ENCODE data around the gene RFTN2. TPM values are rescaled to one million over a fixed set of nuclear protein-coding genes. Genes with fewer than 3 reads are reported as not detected.
"Not testable (repeated sequence)": the region's sequence is repeated elsewhere in the genome, so short reads cannot be mapped to it uniquely, and the experiment has no call there.

RFTN2 gene
- total and polyA plus RNA-seq, 4 donors = 8.0 to 22.2 (median 13.2) TPM

DNA sequence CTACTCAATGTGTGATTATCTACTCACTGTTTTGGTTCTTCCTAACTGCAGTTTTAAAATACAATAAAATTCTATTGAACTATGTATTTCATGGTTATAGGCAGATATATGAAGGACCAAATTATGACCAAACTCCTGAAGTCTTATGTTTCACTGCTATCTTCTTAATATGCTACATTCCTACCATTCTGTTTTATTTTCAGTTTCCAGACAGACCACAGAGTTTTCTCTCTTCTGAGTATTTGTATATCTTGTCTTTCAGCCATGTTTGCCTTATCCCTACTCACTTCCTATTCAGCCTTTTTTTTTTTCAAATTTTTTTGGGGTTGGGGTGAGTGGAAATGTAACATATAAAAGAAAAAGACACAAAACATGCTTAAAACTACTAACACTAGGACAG is 6.3 kb downstream of the RFTN2 start:
- no peak for ATAC-seq (ENCODE audit: low FRiP score)
- no peak for DNase-seq
- H3K36me3 ChIP-seq (ENCODE audit: control insufficient read depth in 1 of 2, insufficient read depth in 2 of 2, low read length in 1 of 2) = peaks cover 2 to 3% of the 10 kb centered on the region in 2 donors
- no peak overlapping the region for H3K4me3 ChIP-seq (ENCODE audit: low read length in 2 of 2)
- peaks cover 13% of the 10 kb centered on the region for H3K9me3 ChIP-seq (ENCODE audit: control insufficient read depth, low read length)
- peaks cover 0 to 2% of the 10 kb centered on the region in 2 donors for H3K4me1 ChIP-seq (ENCODE audit: control insufficient read depth in 1 of 2, insufficient read depth in 2 of 2, low read length in 2 of 2)
- intact Hi-C loops (cut with DNase I) = no loop called here
- no peak overlapping the region for H3K27ac ChIP-seq (ENCODE audit: low read depth in 1 of 2, low read length in 2 of 2)
- no peaks in the 10 kb centered on the region for H3K27me3 ChIP-seq (ENCODE audit: control insufficient read depth in 1 of 2, insufficient read depth in 2 of 2, low read length in 1 of 2)

DNA sequence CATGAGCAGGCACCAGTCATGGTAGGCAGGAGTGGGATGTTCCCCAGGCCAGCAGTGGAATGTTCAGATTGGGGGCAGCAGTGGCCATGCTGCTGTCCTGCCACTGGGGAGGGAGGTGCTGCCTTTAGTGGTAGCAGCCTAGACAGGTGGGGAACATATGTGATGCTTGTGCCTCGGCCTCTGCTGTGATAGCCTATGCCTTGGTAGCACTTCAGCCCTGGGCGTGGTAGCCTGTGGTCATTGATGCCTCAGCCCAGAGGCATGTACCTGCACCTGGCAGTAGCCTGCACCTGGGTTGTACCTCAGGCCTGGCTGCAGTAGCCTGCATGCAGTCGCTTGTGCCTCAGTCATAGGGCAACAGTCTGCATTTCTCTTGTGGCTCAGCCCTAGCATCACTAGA is 7.1 kb downstream of the RFTN2 start:
- H3K4me3 ChIP-seq (ENCODE audit: low read length in 2 of 2) = no peak overlapping the region
- DNase-seq (no peak), ATAC-seq (ENCODE audit: low FRiP score) (peak; percentile 29)
- 96 to 100% methylated on average over 3 of the region's 3 CpGs for WGBS, 2 donors
- H3K27me3 ChIP-seq (ENCODE audit: control insufficient read depth in 1 of 2, insufficient read depth in 2 of 2, low read length in 1 of 2) = no peaks in the 10 kb centered on the region
- intact Hi-C loops (cut with DNase I) = no loop called here
- H3K36me3 ChIP-seq (ENCODE audit: control insufficient read depth in 1 of 2, insufficient read depth in 2 of 2, low read length in 1 of 2) = peaks cover 2 to 3% of the 10 kb centered on the region in 2 donors
- H3K4me1 ChIP-seq (ENCODE audit: control insufficient read depth in 1 of 2, insufficient read depth in 2 of 2, low read length in 2 of 2) = peaks cover 0 to 2% of the 10 kb centered on the region in 2 donors
- H3K9me3 ChIP-seq (ENCODE audit: control insufficient read depth, low read length) = peaks cover 13% of the 10 kb centered on the region
- no peak overlapping the region for H3K27ac ChIP-seq (ENCODE audit: low read depth in 1 of 2, low read length in 2 of 2)

DNA sequence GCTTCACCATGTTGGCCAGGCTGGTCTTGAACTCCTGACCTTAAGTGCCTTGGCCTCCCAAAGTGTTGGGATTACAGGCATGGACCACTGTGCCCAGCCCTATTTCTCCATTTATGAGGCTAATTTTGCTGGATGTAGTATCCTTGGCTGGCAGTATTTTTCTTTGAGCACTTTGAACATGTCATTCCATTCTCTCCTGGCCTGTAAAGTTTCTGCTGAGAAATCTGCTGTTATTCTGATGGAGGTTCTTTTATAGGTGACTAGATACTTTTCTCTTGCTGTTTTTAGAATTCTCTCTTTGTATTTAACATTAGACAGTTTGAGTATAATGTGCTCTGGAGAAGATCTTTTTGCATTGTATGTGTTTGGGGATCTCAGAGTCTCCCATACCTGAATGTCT is 9.1 kb downstream of the RFTN2 start:
- Histone ChIP-seq H3K4me1 (ENCODE audit: control insufficient read depth in 1 of 2, insufficient read depth in 2 of 2, low read length in 2 of 2) (no peaks in the 10 kb centered on the region), H3K27ac (ENCODE audit: low read depth in 1 of 2, low read length in 2 of 2) (no peak overlapping the region), H3K4me3 (ENCODE audit: low read length in 2 of 2) (no peak overlapping the region), H3K36me3 (ENCODE audit: control insufficient read depth in 1 of 2, insufficient read depth in 2 of 2, low read length in 1 of 2) (peaks cover 2 to 3% of the 10 kb centered on the region in 2 donors), H3K9me3 (ENCODE audit: control insufficient read depth, low read length) (peaks cover 13% of the 10 kb centered on the region), H3K27me3 (ENCODE audit: control insufficient read depth in 1 of 2, insufficient read depth in 2 of 2, low read length in 1 of 2) (no peaks in the 10 kb centered on the region)
- intact Hi-C loops (cut with DNase I) = no loop called here
- ATAC-seq (ENCODE audit: low FRiP score) = no peak
- DNase-seq = no peak

DNA sequence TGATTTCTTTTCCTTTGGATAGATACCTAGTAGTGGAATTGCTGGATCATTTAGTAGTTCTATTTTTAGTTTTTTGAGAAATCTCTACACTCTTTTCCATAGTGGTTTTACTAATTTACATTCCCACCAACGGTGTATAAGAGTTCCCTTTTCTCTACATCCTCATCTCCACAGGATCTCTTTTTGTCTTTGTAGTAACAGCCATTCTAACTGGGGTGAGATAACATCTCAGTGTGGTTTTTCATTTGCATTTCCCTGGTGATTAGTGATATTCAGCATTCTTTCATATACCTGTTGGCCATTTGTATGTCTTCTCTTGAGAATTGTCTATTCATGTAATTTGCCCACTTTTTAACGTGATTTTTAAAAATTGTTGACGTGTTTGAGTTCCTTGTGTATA is 13.8 kb downstream of the RFTN2 start:
- no peak for ATAC-seq (ENCODE audit: low FRiP score)
- no peaks in the 10 kb centered on the region for H3K36me3 ChIP-seq (ENCODE audit: control insufficient read depth in 1 of 2, insufficient read depth in 2 of 2, low read length in 1 of 2)

DNA sequence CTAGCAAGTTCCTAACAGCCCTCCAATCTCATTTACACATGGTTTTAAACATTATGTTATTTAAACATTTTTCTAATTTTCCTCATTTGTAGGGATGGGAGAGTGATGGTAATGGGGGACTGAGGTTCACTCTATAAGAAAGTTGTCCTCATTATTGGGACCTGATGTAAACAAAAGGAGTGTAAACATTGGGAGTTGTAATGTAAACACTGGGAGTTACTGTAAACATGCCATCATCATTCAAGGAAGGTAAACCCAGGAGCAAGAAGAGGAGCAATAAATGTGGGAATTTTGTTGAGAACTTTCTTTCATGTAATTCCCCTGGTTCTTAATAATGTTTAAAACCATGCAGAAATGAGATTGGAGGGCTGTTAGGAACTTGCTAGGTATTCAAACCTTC is 17.8 kb downstream of the RFTN2 start:
- H3K36me3 ChIP-seq (ENCODE audit: control insufficient read depth in 1 of 2, insufficient read depth in 2 of 2, low read length in 1 of 2) = no peaks in the 10 kb centered on the region
- peaks cover 0 to 2% of the 10 kb centered on the region in 2 donors for H3K4me1 ChIP-seq (ENCODE audit: control insufficient read depth in 1 of 2, insufficient read depth in 2 of 2, low read length in 2 of 2)
- no peak overlapping the region for H3K27ac ChIP-seq (ENCODE audit: low read depth in 1 of 2, low read length in 2 of 2)
- H3K9me3 ChIP-seq (ENCODE audit: control insufficient read depth, low read length) = no peaks in the 10 kb centered on the region
- H3K4me3 ChIP-seq (ENCODE audit: low read length in 2 of 2) = no peak overlapping the region
- no peak for DNase-seq
- H3K27me3 ChIP-seq (ENCODE audit: control insufficient read depth in 1 of 2, insufficient read depth in 2 of 2, low read length in 1 of 2) = no peaks in the 10 kb centered on the region
- ATAC-seq (ENCODE audit: low FRiP score) = no peak
- intact Hi-C loops (cut with DNase I) = no loop called here

More for the DNA sequence above, 13.8 kb downstream of the RFTN2 start:
- H3K4me3 ChIP-seq (ENCODE audit: low read length in 2 of 2) = no peak overlapping the region
- peaks cover 2% of the 10 kb centered on the region for H3K9me3 ChIP-seq (ENCODE audit: control insufficient read depth, low read length)
- intact Hi-C loops (cut with DNase I) = no loop called here
- no peak for DNase-seq
- H3K27ac ChIP-seq (ENCODE audit: low read depth in 1 of 2, low read length in 2 of 2) = no peak overlapping the region
- 74 to 75% methylated on average over 3 of the region's 3 CpGs for WGBS, 2 donors
- no peaks in the 10 kb centered on the region for H3K4me1 ChIP-seq (ENCODE audit: control insufficient read depth in 1 of 2, insufficient read depth in 2 of 2, low read length in 2 of 2)
- no peaks in the 10 kb centered on the region for H3K27me3 ChIP-seq (ENCODE audit: control insufficient read depth in 1 of 2, insufficient read depth in 2 of 2, low read length in 1 of 2)

DNA sequence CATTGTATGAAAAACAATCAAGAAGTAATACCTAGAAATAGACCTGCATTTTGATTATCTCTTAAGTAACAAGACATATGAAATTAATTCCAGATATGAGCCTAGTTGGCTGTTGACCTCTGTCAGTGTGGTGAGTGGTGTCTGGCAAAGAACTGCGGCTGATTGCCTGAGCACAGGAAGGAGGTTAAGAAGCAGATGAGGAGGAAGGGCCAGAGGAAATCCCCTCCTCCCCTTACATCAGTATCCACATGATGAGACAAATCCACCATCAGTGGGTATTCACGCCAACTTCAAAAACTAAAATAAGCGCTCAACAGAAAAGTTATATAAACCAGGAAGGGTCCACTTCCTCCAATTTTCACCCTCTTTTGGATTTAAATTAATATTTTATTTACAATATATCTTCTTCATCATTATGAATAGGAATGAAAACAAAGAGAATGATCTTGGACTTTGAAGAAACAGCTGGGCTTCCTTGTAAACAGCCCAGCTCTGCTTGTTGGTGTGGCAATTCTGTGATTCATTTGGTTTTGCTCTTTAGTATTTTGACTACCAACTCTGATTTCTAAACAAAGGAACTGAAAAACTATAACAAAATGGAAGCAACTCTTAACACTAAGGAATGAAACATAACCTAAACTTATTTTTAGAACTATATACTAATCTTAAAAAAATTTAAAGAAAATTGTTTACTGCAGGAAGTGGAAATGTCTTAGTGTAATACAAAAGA is 27.3 kb downstream of the RFTN2 start:
- ATAC-seq (ENCODE audit: low FRiP score) (no peak), DNase-seq (no peak)
- H3K27ac ChIP-seq (ENCODE audit: low read depth in 1 of 2, low read length in 2 of 2) = no peak overlapping the region
- intact Hi-C loops (cut with DNase I) = no loop called here
- no peaks in the 10 kb centered on the region for H3K27me3 ChIP-seq (ENCODE audit: control insufficient read depth in 1 of 2, insufficient read depth in 2 of 2, low read length in 1 of 2)
- peaks cover 2% of the 10 kb centered on the region for H3K9me3 ChIP-seq (ENCODE audit: control insufficient read depth, low read length)
- 87 to 88% methylated on average over 3 of the region's 3 CpGs for WGBS, 2 donors
- no peaks in the 10 kb centered on the region for H3K4me1 ChIP-seq (ENCODE audit: control insufficient read depth in 1 of 2, insufficient read depth in 2 of 2, low read length in 2 of 2)
- no peak overlapping the region for H3K4me3 ChIP-seq (ENCODE audit: low read length in 2 of 2)
- H3K36me3 ChIP-seq (ENCODE audit: control insufficient read depth in 1 of 2, insufficient read depth in 2 of 2, low read length in 1 of 2) = peaks cover 0 to 3% of the 10 kb centered on the region in 2 donors

DNA sequence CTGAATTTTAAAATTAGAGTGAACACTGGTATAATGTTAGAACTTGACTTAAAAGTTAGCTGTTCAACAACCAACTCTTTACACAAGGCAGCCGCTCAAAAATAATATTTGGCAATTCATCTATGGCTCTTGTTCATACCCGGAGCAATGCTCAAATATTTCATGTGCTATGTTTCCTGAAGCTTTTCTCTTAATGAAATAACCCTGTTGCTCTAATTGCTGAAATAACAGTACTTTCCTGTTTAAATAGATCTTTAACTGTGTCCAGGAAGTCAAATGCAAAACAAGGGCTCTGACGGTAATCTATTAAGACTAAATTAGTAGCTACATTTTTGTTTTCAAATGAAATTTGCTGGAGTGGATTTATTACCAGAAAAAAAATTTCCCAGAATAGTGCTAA is 33.7 kb downstream of the RFTN2 start:
- intact Hi-C loops (cut with DNase I) = no loop called here
- Histone ChIP-seq H3K27ac (ENCODE audit: low read depth in 1 of 2, low read length in 2 of 2) (no peak overlapping the region), H3K27me3 (ENCODE audit: control insufficient read depth in 1 of 2, insufficient read depth in 2 of 2, low read length in 1 of 2) (no peaks in the 10 kb centered on the region), H3K4me3 (ENCODE audit: low read length in 2 of 2) (no peak overlapping the region), H3K9me3 (ENCODE audit: control insufficient read depth, low read length) (no peaks in the 10 kb centered on the region), H3K4me1 (ENCODE audit: control insufficient read depth in 1 of 2, insufficient read depth in 2 of 2, low read length in 2 of 2) (no peaks in the 10 kb centered on the region), H3K36me3 (ENCODE audit: control insufficient read depth in 1 of 2, insufficient read depth in 2 of 2, low read length in 1 of 2) (peaks cover 0 to 7% of the 10 kb centered on the region in 2 donors)
- DNase-seq (no peak), ATAC-seq (ENCODE audit: low FRiP score) (no peak)
- 60 to 75% methylated on average over 3 of the region's 3 CpGs for WGBS, 2 donors

DNA sequence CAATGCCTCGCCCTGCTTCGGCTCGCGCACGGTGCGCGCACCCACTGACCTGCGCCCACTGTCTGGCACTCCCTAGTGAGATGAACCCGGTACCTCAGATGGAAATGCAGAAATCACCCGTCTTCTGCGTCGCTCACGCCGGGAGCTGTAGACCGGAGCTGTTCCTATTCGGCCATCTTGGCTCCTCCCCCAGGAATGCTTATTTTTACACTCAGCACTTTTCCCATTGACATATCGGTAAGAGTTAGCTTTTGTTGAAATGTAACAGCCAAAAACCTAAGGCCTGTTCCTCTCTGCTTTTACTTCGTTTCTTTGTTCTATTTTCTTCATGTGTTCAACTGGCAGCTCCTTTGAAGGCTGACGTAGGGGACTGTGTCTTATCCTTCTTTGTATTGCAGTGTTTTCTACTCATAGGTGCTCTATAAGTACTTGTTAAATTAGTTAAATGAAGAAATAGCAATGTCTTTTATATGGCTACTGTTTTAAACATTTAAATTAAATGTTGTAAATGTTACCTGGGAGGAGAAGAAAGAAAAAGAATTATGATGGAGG is 34.7 kb downstream of the RFTN2 start:
- H3K4me3 ChIP-seq (ENCODE audit: low read length in 2 of 2); H3K4me1 ChIP-seq (ENCODE audit: control insufficient read depth in 1 of 2, insufficient read depth in 2 of 2, low read length in 2 of 2); H3K27ac ChIP-seq (ENCODE audit: low read depth in 1 of 2, low read length in 2 of 2); ATAC-seq (ENCODE audit: low FRiP score); H3K27me3 ChIP-seq (ENCODE audit: control insufficient read depth in 1 of 2, insufficient read depth in 2 of 2, low read length in 1 of 2); H3K36me3 ChIP-seq (ENCODE audit: control insufficient read depth in 1 of 2, insufficient read depth in 2 of 2, low read length in 1 of 2); intact Hi-C loops (cut with DNase I); DNase-seq; H3K9me3 ChIP-seq (ENCODE audit: control insufficient read depth, low read length): not testable (repeated sequence)
- 89 to 93% methylated on average over 11 to 12 of the region's 19 CpGs for WGBS, 2 donors

DNA sequence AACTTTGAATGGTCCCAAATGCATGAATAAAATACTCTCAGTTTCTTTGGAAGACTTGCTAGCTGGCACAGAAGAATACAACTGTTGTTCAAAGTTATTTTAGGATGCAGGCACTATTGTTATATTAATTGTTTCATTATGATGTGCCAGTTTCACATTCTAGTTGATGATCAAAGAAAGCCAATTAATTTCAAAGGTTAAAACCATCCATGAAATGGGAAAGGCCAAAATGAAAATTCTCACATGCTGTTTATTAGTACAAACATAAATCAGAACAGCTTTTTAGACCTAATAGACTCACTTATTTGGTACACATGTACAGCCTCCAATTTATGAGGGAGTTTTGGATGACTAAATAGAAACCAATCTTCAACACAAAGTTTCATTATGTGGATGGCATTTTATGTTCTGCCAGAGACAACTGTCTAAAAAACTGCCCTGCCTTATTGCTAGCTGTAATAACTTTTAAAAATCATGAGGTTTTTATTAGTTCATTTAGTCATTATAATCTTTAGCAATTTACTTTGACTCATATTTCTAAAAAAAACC is 42.2 kb downstream of the RFTN2 start:
- no peaks in the 10 kb centered on the region for H3K9me3 ChIP-seq (ENCODE audit: control insufficient read depth, low read length)
- no peaks in the 10 kb centered on the region for H3K4me1 ChIP-seq (ENCODE audit: control insufficient read depth in 1 of 2, insufficient read depth in 2 of 2, low read length in 2 of 2)
- H3K27me3 ChIP-seq (ENCODE audit: control insufficient read depth in 1 of 2, insufficient read depth in 2 of 2, low read length in 1 of 2) = no peaks in the 10 kb centered on the region
- ATAC-seq (ENCODE audit: low FRiP score) (no peak), DNase-seq (no peak)
- no peak overlapping the region for H3K4me3 ChIP-seq (ENCODE audit: low read length in 2 of 2)
- intact Hi-C loops (cut with DNase I) = no loop called here
- no peak overlapping the region for H3K27ac ChIP-seq (ENCODE audit: low read depth in 1 of 2, low read length in 2 of 2)
- no peaks in the 10 kb centered on the region for H3K36me3 ChIP-seq (ENCODE audit: control insufficient read depth in 1 of 2, insufficient read depth in 2 of 2, low read length in 1 of 2)
